Bronchial epithelial cell (primary cell): ENCODE results near the gene FARP2. TPM values are rescaled to one million over a fixed set of nuclear protein-coding genes. Genes with fewer than 3 reads are reported as not detected.
A peak's percentile ranks its signal among the peaks of the same experiment; 100 is the strongest.
"Not testable (repeated sequence)": the region's sequence is repeated elsewhere in the genome, so short reads cannot be mapped to it uniquely, and the experiment has no call there.

Source experiments
- DNase-seq: peaks from one replicate; pipeline ENCODE4 v3.0.0-alpha.2; 2010; ENCODE audit warnings: low read depth
- FAIRE-seq: peaks from 2 replicates; lab custom pipeline; 2011; peaks lifted over from hg19 to GRCh38; lab: Jason Lieb, UNC
- H3K27me3 ChIP-seq: 2 replicates; pipeline ENCODE4 v1.5.1; 2011; ENCODE audit warnings: low read length; ENCODE audit not compliant: control insufficient read depth, insufficient read depth
- H3K36me3 ChIP-seq: 2 replicates; pipeline ENCODE4 v1.5.1; 2011; ENCODE audit warnings: low read length; ENCODE audit not compliant: control insufficient read depth, insufficient read depth
- H3K4me3 ChIP-seq: 2 replicates; pipeline ENCODE4 v1.5.1; 2011; ENCODE audit warnings: mild to moderate bottlenecking, low read depth, low read length, control low read depth
- total RNA-seq: library from RNA; depleted of rRNA; stranded (reverse); fragments of >200 nt; gene quantifications from 2 replicates; pipeline ENCODE4 v1.2.1, GENCODE V29; 2014
- TF ChIP-seq, protein P1 (sequence below): IDR thresholded peaks from 2 replicates; pipeline ENCODE4 v1.5.1; 2011; ENCODE audit warnings: mild to moderate bottlenecking, moderate library complexity, low read length, control low read depth, inconsistent platforms; ENCODE audit not compliant: insufficient read depth, severe bottlenecking

The FARP2 gene
- total RNA-seq, 1 donor from 2014 or later: 25.0 TPM

DNA sequence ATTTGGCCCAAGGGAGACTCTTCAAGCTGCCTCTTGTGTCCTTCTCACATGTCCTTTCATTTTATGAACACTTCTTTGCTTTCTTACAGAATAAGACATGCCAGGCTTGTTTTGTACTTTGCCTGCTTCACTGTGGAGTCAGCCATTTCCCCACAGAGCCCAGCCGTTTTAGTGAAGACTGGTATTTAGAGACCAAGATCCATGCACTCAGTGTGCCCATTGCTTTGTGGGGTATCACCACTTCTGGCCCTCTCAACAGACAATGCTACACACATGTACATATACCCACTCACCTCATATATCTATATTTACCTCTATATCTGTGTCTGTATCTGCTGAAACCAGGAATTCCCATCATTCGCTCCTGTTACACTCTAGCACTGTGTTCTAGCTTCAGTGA, 74.1 kb downstream of the FARP2 start:
- no peaks in the 10 kb centered on the region for H3K27me3 ChIP-seq
- H3K4me3 ChIP-seq: no peak overlapping the region
- FAIRE-seq: no peak
- TF ChIP-seq, protein P1, sequence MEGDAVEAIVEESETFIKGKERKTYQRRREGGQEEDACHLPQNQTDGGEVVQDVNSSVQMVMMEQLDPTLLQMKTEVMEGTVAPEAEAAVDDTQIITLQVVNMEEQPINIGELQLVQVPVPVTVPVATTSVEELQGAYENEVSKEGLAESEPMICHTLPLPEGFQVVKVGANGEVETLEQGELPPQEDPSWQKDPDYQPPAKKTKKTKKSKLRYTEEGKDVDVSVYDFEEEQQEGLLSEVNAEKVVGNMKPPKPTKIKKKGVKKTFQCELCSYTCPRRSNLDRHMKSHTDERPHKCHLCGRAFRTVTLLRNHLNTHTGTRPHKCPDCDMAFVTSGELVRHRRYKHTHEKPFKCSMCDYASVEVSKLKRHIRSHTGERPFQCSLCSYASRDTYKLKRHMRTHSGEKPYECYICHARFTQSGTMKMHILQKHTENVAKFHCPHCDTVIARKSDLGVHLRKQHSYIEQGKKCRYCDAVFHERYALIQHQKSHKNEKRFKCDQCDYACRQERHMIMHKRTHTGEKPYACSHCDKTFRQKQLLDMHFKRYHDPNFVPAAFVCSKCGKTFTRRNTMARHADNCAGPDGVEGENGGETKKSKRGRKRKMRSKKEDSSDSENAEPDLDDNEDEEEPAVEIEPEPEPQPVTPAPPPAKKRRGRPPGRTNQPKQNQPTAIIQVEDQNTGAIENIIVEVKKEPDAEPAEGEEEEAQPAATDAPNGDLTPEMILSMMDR: no peak
- DNase-seq: no peak
- H3K36me3 ChIP-seq: peaks cover 6% of the 10 kb centered on the region

DNA sequence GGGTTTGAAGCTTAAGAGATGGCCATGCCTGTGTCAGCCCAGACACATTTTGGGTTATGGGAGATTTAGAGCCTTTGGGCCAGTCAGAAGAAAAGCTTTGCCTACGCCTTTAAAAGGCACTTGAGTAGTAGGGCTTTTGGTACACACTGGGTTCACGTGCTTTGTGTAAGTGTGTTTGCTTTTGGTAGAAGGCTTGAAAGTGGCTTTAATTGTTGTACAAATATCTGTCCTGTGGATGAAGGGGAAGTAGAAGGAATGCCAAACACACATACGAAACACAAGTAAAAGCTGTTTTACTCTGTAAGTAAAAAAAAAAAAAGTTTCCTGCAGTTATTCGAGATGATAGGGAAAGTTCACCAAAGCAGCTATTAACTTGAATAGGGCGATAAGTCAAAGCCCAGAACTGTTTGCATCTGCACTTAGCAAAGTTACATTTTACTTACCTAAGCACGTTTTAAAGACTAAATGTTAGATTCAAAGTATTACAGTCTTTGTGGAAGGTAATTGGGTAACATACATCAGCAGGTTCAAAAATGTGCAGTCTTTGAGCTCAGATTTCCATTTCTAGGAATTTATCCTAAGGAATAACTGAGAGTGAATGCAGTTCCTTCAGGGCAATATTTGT, 76.9 kb downstream of the FARP2 start:
- Histone ChIP-seq H3K36me3 (peaks cover 6% of the 10 kb centered on the region), H3K27me3 (no peaks in the 10 kb centered on the region), H3K4me3 (no peak overlapping the region)
- FAIRE-seq: no peak
- TF ChIP-seq, protein P1: no peak
- no peak for DNase-seq

DNA sequence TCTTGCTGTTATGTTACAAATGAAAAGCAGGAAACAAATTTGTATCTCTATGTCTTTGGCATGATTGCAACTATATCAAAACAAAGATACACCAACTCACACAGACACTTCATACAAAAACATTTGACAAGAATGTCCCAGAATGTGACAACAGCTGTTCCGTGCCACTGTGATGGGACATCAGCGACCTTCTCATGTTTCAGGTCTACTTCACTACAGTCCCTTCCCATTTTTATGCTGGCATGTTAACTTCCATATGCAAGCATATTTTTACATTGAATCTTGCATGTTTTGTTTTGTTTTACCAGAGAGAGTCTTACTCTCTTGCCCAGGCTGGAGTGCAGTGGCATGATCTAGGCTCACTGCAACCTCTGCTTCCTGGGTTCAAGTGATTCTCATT, 81.1 kb downstream of the FARP2 start:
- no peak for DNase-seq
- Histone ChIP-seq H3K4me3 (no peak overlapping the region), H3K36me3 (peaks cover 9% of the 10 kb centered on the region), H3K27me3 (no peaks in the 10 kb centered on the region)
- FAIRE-seq: no peak
- TF ChIP-seq, protein P1: no peak

DNA sequence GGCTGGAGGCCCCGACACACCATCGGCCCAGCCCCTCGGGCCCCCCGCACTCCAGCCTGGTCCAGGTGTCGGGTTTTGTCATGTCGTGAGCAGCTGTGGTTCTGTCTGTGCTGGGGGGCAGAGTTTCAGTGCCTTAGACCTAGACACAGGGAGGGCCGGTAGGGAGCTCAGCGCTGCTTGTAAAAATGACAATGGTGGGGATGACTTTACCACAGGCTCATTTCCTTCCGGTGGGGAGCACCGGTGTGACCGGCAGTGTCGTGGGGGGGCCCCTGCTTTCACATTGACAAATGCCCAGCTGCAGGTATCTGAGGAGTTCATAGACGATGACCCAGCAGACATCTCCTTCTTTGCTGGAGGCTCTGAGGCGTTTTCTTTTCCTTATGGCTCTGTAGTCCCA, 85.4 kb downstream of the FARP2 start:
- Histone ChIP-seq H3K36me3 (peaks cover 9% of the 10 kb centered on the region), H3K27me3 (no peaks in the 10 kb centered on the region), H3K4me3 (no peak overlapping the region)
- no peak for FAIRE-seq
- TF ChIP-seq, protein P1: no peak
- no peak for DNase-seq

GRCh38 chr2:241443486-241444223, 87.6 kb downstream of the FARP2 start:
- TF ChIP-seq, protein P1: no peak
- Histone ChIP-seq H3K36me3 (peaks cover 9% of the 10 kb centered on the region), H3K4me3 (no peak overlapping the region), H3K27me3 (no peaks in the 10 kb centered on the region)
- DNase-seq (peak; percentile 62), FAIRE-seq (peak; percentile 43)

DNA sequence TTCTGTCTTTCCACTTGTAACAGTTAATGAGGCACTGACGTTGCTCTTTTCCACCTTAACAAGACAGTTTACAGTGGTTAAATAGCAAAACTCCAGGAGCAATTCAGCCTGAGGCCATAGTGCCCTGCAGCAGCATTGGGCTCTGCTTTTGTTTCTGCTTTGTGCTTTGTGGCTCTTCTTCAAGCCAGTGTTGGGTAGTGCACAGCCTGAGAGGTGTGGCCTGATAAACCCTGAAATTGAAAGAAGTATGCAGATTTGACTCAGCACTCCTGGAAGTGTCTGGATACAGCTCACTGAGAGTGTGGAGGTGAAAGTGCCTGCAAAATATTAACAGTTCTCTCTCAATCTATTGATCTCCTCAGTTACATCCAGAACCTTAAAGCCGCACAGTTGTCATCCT, 89.3 kb downstream of the FARP2 start:
- no peak for FAIRE-seq
- Histone ChIP-seq H3K27me3 (no peaks in the 10 kb centered on the region), H3K36me3 (peaks cover 9% of the 10 kb centered on the region), H3K4me3 (no peak overlapping the region)
- DNase-seq: no peak
- TF ChIP-seq, protein P1: no peak

GRCh38 chr2:241450092-241450491, 94.0 kb downstream of the FARP2 start:
- FAIRE-seq, H3K27me3 ChIP-seq, H3K36me3 ChIP-seq, DNase-seq, H3K4me3 ChIP-seq: not testable (repeated sequence)
